ENCODE data around the gene MEGF9.

- TF ChIP-seq CTCF (IDR thresholded peaks at IDR 0.05) (no peak), POLR2A (IDR thresholded peaks at IDR 0.05) (no peak)
Measured at GRCh38 chr9:120680161-120680560, 34.1 kb downstream of the MEGF9 start.

Measured in gastroesophageal sphincter (tissue), 3 donors.